HepG2 (cell line): ENCODE results near the gene RPS6KA2. TPM values are rescaled to one million over a fixed set of nuclear protein-coding genes. Genes with fewer than 3 reads are reported as not detected.

ENCODE experiments used
- ASH2L ChIP-seq: fragments of 300-600, 200-600 bp; sonication (generic); IDR thresholded peaks from 2 replicates; pipeline ENCODE4 v1.7.0; 2017; ENCODE audit warnings: low read depth, mild to moderate bottlenecking, moderate library complexity, mixed read lengths, low read length; ENCODE audit not compliant: insufficient read length
- CEBPB ChIP-seq: IDR thresholded peaks from 2 replicates; pipeline ENCODE4 v1.6.1; 2011; ENCODE audit warnings: low read depth, low read length, improper control_type of control experiment, borderline replicate concordance
- CEBPZ ChIP-seq: IDR thresholded peaks from 2 replicates; pipeline ENCODE4 v1.6.1; 2012; ENCODE audit warnings: low read length, improper control_type of control experiment
- KLF13 ChIP-seq: sonication (generic); formaldehyde crosslinking; IDR thresholded peaks from 2 replicates; pipeline ENCODE4 v1.4.0; 2020; ENCODE audit warnings: mild to moderate bottlenecking, missing genetic modification reagents
- NR1H2 ChIP-seq: sonication (generic); formaldehyde crosslinking; IDR thresholded peaks from 2 replicates; pipeline ENCODE4 v1.8.1; 2022; ENCODE audit warnings: low read depth, missing genetic modification reagents, borderline replicate concordance
- PRDM15 ChIP-seq: sonication (generic); formaldehyde crosslinking; IDR thresholded peaks from 2 replicates; pipeline ENCODE4 v1.4.0; 2020; ENCODE audit warnings: missing genetic modification reagents
- SMAD3 ChIP-seq: sonication (generic); formaldehyde crosslinking; IDR thresholded peaks from 2 replicates; pipeline ENCODE4 v1.4.0; 2020; ENCODE audit warnings: missing genetic modification reagents
- TFDP1 ChIP-seq: IDR thresholded peaks from 2 replicates; pipeline ENCODE4 v1.6.1; 2016; ENCODE audit warnings: missing compliant biosample characterization, missing genetic modification reagents, borderline replicate concordance
- TFDP2 ChIP-seq: sonication (generic); formaldehyde crosslinking; IDR thresholded peaks from 2 replicates; pipeline ENCODE4 v1.4.0; 2020; ENCODE audit warnings: missing genetic modification reagents
- THYN1 ChIP-seq: sonication (generic); formaldehyde crosslinking; IDR thresholded peaks from 2 replicates; pipeline ENCODE4 v1.8.1; 2023; ENCODE audit warnings: low read depth, mild to moderate bottlenecking, moderate library complexity, missing genetic modification reagents, borderline replicate concordance
- ZBTB34 ChIP-seq: sonication (generic); formaldehyde crosslinking; IDR thresholded peaks from 2 replicates; pipeline ENCODE4 v1.8.0; 2022; ENCODE audit warnings: mild to moderate bottlenecking, missing genetic modification reagents
- ZNF329 ChIP-seq: sonication (generic); formaldehyde crosslinking; IDR thresholded peaks from 2 replicates; pipeline ENCODE4 v1.9.0; 2021; ENCODE audit warnings: low read depth, mild to moderate bottlenecking, missing genetic modification reagents
- ZNF501 ChIP-seq: sonication (generic); formaldehyde crosslinking; IDR thresholded peaks from 2 replicates; pipeline ENCODE4 v1.5.1; 2020; ENCODE audit warnings: mild to moderate bottlenecking, moderate library complexity, missing genetic modification reagents
- ZNF569 ChIP-seq: sonication (generic); formaldehyde crosslinking; IDR thresholded peaks from 2 replicates; pipeline ENCODE4 v1.5.0; 2020; ENCODE audit warnings: mild to moderate bottlenecking, missing genetic modification reagents, moderate library complexity, borderline replicate concordance
- ZNF570 ChIP-seq: sonication (generic); formaldehyde crosslinking; IDR thresholded peaks from 2 replicates; pipeline ENCODE4 v1.4.0; 2020; ENCODE audit warnings: mild to moderate bottlenecking, missing genetic modification reagents, borderline replicate concordance
- ZNF703 ChIP-seq: sonication (generic); formaldehyde crosslinking; IDR thresholded peaks from 2 replicates; pipeline ENCODE4 v1.5.1; 2020; ENCODE audit warnings: missing genetic modification reagents, mild to moderate bottlenecking, moderate library complexity, borderline replicate concordance
- ZNF782 ChIP-seq: sonication (generic); formaldehyde crosslinking; IDR thresholded peaks from 2 replicates; pipeline ENCODE4 v1.4.0; 2020; ENCODE audit warnings: missing genetic modification reagents, mild to moderate bottlenecking, borderline replicate concordance
- ZSCAN22 ChIP-seq: sonication (generic); formaldehyde crosslinking; IDR thresholded peaks from 2 replicates; pipeline ENCODE4 v1.4.0; 2020; ENCODE audit warnings: mild to moderate bottlenecking, missing genetic modification reagents
- polyA plus RNA-seq, 8 experiments: library from polyadenylated mRNA; depleted of rRNA in 3 of 8; stranded (reverse) in 7 of 8; unstranded in 1 of 8; fragments of >200 nt; fragmentation: Illumina TruSeq in 4 of 8; extraction: Trizol in 4 of 8; gene quantifications; 2 replicates each; pipeline versions ENCODE4 v1.2.1 to v1.2.3, GENCODE V29; 2011 to 2016; ENCODE audit warnings: low read depth in 4 of 8, missing spikeins in 1 of 8, mixed read lengths in 1 of 8; ENCODE audit not compliant: insufficient read depth in 1 of 8
- total RNA-seq, 5 experiments: library from RNA; depleted of rRNA; stranded (reverse); fragments of >200 nt; fragmentation: Illumina TruSeq; extraction: Trizol; gene quantifications; 2 replicates each; pipeline ENCODE4 v1.2.3, GENCODE V29; 2016; ENCODE audit warnings: low read depth in 1 of 5

The RPS6KA2 gene
- total and polyA plus RNA-seq, 2 of the 13 experiments (the other 11 are each of a cell fraction or from before 2014, with no cell fraction given) = 0.22 to 0.38 TPM

GRCh38 chr6:166420351-166420750 is 206.7 kb downstream of the RPS6KA2 start (continued):
- no peak for TF ChIP-seq KLF13 (CRISPR knock-in tag)
- peak; percentile 70; the same call in 1 of the 2 replicates for TF ChIP-seq TFDP1 (CRISPR knock-in tag)
- no peak for TF ChIP-seq THYN1 (CRISPR knock-in tag)
- TF ChIP-seq ASH2L = no peak
- no peak for TF ChIP-seq SMAD3 (CRISPR knock-in tag)
- TF ChIP-seq ZNF569 (CRISPR knock-in tag) = no peak
- no peak for TF ChIP-seq TFDP2 (CRISPR knock-in tag)
- peak; percentile 95 for TF ChIP-seq CEBPB
- TF ChIP-seq ZNF782 (CRISPR knock-in tag) = no peak
- TF ChIP-seq ZBTB34 = no peak
- no peak for TF ChIP-seq ZNF329
- no peak for TF ChIP-seq ZNF703 (CRISPR knock-in tag)
- TF ChIP-seq ZNF570 (CRISPR knock-in tag) = no peak
- TF ChIP-seq PRDM15 = peak; percentile 72; the same call in 1 of the 2 replicates
- TF ChIP-seq ZNF501 (CRISPR knock-in tag) = no peak
- no peak for TF ChIP-seq CEBPZ
- TF ChIP-seq NR1H2 = no peak
- no peak for TF ChIP-seq ZSCAN22 (CRISPR knock-in tag)
